HK-2 (cell line): ENCODE data around the gene ASTN1.

Experiments used
- DNase-seq: peaks from one replicate; pipeline ENCODE4 v3.0.0-alpha.2; 2018; ENCODE audit not compliant: unreplicated experiment

ASTN1 gene

DNA sequence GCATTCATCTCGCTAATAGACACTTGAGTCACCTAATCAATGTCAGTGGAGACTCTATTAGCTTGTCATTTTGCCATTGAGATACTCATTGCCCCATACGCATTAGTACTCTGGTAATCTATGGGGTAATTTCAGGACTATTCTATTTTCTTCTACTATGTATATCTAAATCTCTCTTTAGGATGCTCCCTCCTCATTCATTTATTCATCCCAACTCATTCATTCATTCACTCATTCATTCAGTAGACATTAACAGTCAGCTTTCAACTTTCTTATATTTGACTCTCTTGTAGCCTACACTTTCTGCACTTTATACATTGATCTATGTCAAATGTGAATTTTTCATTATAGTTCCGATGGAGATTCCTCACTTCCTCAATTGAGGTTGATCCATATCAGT lies 170.9 kb downstream of the ASTN1 start:
- DNase-seq: no peak

DNA sequence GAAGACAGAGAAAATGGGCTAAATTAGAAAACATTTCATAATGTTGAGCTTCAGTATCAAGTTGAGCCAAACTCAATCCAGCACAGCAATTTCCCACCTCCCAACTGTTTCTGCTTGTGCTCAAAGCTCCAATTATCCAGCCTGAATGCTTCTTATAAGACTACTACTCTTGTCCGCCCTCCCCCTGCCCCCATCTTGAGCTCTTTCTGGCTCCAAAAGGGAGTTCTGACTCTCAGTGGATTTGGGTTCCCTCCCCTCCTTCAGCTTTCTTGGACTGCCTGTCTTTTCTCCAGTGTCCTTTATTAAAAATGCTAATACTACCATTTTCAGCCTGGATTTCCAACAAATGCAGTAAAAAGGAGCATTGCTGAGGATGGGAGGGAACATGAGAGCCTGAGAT lies 174.8 kb downstream of the ASTN1 start:
- no peak for DNase-seq

DNA sequence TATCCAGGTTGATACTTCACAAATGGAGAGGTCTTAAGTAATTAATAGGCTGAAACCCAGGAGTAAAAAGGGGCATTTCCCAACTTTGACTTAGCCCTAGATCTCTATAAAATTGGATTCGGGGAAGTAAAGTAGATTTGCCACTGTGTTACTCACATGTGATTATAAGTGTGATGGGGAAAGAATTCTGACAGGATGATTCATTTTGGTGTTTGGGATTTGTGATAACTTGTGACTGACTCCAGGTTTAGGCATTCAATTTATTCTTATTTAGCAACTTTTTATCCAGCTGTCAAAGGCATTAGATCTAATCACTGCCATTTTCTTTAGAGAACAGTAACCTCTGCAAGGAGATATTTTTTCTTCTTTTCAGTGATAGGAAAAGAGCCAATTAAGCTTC lies 175.5 kb downstream of the ASTN1 start:
- no peak for DNase-seq

DNA sequence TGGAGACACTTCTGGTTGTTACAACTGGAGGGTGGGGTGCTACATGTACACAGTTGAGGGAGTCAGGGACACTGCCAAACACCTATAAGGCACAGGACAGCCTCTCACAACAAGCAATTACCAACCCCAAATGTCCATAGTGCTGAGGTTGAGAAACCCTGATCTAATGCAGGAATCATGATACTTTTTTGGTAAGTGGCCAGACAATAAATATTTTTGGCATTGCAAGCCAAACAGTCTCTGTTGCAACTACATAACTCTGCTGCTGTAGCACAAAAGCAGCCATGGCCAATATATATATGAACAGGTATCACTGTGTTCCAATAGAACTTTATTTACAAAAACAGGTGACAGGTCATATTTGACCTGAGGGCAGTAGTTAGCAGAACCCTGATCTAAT lies 177.5 kb downstream of the ASTN1 start:
- DNase-seq: no peak

DNA sequence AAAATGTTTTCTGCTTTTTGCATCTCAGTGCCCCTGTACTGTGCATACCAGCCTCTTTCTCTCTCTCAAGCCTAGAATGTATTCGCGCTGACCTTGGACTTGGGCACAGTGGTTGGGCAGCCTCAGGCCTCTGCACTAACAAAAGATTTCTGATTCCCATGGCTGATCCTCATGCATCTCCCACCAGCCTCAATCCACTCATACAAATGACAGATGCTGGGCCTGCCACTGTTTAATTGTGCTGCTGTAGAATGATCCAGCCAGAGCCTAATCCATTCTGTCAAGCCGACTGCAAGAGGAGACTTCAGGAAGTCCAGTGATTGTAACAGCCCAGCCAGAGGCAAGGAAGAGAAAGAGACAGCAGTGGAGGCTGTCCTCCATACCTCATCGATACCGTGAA lies 180.8 kb downstream of the ASTN1 start:
- DNase-seq: no peak

DNA sequence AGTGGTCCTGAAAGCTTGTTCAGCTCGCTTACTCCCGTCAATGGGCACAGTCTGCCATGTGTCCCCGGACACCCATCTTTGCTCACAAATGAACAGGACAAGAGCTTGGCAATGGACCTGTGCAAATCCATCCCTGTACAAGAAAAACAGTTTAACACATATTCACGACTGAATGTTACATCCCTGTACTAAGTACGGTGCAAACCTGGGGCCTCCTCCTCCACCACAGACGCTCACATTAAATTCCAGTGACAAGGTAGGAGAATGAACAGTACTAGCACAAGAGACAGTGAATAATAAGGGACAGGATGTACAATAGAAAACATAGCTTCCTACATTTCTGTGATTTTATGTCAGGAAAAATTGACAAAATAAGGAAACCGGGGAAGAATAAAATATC lies 187.7 kb downstream of the ASTN1 start:
- no peak for DNase-seq

DNA sequence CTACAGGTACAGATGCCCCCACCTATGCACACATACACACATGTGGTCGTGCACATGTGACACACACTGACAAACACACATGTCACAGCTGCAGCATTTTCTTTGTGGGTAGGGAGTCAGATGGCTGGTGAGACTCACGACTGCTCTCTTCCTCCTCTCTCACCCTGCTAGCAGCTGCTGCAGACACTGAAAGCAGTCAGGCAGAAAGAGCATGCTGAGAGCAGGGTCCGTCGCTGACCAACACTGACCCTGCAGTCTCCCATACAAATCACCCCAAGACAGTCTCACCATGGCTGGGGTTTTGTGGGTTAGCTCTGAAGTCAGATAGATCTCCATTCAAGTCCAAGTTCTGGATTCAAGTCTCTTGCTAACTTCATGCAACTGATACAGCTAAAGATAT lies 188.3 kb downstream of the ASTN1 start:
- no peak for DNase-seq

DNA sequence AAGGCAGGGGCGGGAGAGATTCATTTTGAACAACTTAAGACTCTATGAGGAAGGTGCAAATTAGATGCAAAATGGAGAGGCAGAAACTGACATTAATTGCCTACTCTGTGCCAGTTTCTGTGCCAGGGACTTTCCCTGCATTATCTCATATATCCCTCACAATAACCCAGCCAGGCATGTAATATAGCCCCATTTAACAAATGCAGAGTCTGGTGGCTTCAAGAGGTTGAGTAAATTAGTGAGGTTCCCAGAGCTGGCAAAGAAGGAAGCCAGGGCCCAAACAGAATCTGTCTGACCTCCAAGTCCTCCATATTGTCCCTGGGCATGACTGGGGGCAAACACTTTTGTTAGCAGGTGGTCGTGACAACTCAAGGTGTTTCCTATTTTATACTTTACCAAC lies 199.8 kb downstream of the ASTN1 start:
- no peak for DNase-seq

DNA sequence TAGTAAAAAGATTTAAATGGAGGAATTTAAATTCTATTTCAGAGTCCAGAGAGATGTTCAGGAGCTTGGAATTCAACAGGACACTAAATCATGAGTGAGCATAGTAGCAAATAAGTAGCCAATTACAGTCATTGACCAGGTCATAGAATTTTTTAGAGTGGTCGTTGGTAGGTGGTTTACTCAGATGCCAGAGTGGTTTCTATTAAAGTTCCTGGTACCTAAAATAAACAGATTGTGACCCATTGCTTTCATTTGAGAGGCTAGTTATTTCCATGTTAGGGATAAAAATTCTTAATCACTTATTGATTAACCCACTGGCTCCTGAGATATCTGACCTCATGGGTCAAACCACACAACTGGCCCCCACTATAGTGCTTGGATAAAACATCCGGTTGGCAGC lies 201.3 kb downstream of the ASTN1 start:
- DNase-seq: no peak

DNA sequence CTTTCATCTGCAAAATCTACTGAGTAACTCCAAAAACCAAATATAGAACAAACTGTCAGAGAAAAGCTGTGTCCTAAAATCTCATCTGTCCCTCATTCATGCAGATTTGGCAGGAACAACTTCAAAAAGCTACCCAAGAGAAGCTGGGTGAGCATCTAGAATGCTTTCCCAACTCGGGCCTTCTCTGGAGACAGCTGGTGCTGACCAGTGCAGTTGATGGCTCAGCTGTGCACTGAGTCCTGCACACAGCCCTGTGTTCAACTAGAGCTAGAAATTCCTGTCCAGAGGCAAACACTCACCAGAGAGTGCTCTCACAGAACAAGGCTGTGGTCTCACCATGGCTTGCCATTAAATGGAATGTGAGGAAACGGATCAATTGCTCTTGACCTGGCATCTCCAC lies 202.8 kb downstream of the ASTN1 start:
- no peak for DNase-seq

DNA sequence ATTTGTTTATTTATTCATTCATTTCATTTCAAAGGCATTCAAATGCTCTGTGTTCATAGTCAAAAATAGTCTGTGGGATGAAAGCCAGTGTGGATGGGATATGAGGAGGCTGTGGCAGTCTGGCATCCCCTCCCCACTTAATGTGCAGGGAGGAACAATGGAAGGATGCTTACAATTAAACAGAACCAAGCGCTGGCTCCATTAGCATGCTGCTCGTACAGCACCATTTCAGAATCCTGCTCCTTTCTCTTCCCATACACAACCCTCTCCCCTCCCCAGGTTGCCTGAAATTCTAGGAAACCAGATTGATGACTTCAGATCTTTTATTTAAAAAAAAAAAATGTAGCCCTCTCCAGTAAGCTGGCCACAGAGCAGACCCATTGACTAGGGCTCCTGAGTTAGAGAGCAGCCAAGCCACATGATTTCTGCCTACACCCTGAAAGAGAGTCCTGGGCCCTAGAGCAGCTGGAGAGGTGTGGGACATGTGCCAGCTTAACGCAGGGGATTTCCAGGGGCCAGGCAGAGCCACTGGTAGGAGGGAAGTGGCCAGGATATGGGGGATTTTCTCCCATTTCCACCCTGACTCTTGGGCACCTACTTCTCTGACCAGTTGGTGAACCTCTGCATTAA lies 205.2 kb downstream of the ASTN1 start:
- DNase-seq: no peak

DNA sequence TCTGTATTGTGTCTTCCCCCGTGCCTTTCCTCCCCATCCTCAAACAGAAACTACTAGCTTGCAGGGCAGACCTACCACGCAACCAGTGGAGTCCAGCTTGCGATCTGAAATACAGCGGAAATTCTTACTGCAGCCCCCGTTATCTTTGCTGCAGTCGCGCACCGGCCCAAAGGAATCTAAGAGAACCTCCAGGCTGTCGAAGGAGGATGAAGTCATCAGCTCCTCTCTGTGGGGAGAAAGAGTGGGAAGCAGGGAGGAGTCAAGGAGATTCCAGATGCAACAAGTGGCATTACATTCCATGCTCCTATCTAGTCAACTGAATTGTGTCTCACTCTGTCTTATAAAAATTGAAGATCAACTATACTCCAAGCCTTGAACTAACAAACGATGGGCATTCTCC lies 206.9 kb downstream of the ASTN1 start:
- DNase-seq: no peak

DNA sequence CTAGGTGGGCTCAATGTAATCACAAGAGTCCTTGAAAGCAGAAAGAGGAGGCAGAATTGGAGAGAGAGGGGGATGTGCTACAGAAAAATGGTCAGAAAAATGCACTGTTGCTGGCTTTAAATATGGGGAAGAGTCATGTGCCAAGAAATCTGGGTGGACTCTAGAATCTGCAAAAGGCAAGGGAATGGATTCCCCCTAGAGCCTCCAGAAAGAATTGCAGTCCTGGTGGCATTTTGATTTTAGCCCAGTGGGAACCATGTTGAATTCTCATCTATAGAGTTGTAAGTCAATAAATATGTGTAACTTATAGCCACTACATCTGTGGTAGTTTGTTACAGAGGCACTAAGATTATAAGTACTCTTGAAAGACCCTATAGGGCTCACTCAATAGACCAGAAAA lies 210.3 kb downstream of the ASTN1 start:
- no peak for DNase-seq

DNA sequence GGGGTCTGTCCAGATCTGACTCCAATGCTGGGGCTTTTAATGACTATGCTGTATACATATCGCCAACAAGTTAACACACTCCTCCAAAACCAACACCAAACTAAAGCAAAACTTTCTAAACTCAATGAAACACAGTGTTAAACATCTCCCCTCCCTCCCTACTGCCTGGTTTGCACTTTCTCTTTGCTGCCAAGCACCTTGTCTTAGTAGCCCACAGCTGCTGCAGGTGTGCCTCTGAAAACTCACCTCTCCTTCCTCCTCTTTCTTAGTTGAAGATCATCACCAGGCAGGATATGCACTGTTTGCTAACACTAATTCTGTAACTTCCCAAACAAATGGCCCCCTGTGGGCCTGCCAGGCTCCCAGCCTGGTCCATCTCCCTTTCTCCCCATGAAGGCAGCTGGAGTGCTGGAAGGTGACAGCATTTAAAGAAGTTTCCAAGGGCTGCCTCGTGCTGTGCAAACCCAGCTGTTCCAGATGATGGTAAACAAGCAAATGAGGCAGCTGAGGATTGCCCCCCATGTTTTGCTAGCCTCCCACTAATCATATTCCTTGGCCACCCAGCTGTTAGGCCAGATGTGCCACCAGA lies 213.7 kb downstream of the ASTN1 start:
- DNase-seq: no peak

DNA sequence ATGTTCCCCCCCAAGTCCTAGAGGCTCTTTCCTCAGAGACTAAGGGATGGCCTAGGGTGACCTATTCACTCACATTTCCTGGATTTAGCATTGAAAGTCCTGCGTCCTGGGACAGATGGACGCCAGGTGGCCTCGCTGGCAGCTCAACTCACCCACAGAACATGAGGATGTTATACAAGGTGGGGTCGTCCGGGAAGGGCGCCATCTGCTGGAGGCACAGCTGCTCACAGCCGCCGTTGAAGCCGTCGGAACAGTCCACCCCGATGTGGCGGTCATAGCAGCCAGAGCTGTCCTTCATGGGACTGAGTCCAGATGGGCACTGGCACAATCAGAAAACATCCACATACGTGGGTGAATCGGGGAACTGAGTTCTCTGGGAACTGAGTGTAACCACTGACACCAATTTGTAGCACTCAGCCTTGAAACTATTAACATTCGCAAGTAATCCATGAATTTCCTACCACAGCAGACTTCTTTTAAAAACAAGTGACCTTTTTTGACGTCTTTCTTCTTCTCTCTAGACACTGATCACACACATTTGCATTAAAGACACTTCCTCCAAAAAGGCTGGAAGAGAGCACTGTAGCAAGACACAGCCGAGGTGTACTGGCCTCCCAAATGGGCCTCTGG lies 215.4 kb downstream of the ASTN1 start:
- peak; percentile 72 for DNase-seq

DNA sequence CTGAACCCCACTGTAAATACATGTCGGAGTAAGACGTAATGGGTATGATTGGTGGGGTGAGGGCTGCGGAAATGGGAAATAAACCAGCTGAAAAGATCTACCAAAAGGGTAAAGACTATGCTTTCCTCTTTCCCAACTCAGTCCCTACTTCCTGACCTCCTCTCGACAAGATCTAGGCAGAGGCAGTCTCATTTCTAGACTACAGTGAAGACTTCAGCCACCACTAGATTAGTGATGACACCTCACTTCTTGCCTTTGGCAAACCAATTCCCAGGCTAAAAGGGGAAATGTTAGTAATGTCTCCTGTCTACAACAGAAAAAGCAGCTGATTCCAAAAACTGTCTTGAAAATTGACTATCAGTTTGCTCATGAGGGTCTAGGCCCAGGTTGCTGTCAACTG lies 219.9 kb downstream of the ASTN1 start:
- DNase-seq: no peak

DNA sequence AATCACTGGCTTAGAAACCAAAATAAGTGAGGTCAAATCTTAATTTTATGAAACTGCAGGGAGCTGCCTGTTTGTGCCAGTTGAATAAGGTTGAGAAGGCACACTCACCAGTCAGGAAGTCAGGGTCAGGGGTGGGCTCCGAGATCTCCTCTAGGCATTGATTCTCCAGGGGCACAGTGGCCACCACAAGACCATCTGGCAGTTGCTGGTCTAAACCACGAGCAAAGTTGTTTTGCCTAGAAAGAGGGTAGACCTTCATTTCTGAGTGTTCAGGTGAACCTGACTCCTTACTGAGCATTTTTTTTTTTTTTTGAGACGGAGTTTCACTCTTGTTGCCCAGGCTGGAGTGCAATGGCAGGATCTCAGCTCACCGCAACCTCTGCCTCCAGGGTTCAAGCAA lies 220.7 kb downstream of the ASTN1 start:
- DNase-seq: no peak

DNA sequence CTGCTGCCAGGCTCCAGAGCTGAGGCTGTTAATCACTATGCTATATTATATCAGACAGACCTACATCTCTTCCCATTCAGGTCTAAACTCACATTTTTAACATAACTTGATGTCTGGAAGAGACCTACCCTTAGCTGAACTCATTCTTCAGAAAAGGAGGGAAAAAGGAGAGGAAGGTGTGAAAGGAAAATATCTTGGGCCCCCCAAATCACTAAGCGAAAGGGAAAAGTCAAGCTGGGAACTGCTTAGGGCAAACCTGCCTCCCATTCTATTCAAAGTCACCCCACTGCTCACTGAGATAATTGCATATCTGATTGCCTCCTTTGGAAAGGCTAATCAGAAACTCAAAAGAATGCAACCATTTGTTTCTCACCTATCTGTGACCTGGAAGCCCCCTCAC lies 222.2 kb downstream of the ASTN1 start:
- DNase-seq: no peak

DNA sequence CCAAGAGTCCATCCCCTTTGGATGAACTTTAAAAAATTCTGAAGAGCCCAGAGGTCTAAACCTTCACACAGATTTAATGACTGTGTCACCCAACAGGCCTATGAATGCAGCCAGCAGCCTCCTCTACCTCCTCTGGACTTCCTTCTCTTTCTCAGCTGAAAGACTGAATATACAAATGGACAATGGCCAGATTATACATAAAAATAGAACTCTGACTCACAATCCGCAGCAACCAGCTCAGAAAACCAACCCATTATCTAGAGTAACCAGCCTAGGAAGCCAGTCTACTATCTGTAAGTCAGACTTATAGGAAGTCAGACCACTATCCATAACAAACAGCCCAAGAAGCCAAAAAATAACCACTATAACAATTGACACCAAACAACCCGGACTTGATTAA lies 224.5 kb downstream of the ASTN1 start:
- no peak for DNase-seq

DNA sequence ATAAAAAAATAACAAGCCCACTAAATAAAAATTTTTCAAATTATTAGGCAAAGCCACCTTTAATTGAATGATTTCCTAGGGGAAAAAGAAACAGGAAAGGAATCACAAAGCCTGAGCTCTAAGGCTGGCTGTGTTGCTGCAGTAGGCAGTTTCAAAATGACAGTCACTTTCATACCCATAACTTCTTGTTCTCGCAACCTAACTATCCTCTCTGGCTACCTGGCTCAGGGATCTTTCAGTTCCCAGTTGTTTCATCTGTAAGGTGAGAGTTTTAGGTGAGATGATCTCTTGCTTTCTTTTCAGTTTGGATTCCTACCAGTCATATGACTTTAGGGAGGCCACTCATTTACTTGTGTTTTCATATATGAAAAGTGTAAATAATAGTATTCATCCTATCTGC lies 226.1 kb downstream of the ASTN1 start:
- no peak for DNase-seq

DNA sequence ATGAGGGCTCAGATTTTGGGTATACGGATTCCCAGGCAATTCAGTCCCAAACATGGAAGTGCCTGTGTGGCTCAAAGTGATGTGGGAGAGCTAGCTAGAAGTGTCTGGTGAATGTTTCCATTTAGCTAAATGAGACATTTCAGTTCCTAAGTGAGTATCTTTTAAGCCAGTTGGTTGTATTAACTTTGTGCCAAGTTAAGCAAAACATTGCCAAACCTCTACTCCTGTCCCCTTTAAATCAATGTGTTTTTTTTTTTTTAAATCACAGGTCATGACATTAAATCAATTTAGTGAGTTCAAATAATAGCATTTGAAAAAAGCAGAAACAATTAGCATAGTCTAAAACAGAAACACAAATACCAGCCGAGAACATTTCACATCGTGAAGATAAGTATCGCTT lies 230.1 kb downstream of the ASTN1 start:
- DNase-seq: no peak

DNA sequence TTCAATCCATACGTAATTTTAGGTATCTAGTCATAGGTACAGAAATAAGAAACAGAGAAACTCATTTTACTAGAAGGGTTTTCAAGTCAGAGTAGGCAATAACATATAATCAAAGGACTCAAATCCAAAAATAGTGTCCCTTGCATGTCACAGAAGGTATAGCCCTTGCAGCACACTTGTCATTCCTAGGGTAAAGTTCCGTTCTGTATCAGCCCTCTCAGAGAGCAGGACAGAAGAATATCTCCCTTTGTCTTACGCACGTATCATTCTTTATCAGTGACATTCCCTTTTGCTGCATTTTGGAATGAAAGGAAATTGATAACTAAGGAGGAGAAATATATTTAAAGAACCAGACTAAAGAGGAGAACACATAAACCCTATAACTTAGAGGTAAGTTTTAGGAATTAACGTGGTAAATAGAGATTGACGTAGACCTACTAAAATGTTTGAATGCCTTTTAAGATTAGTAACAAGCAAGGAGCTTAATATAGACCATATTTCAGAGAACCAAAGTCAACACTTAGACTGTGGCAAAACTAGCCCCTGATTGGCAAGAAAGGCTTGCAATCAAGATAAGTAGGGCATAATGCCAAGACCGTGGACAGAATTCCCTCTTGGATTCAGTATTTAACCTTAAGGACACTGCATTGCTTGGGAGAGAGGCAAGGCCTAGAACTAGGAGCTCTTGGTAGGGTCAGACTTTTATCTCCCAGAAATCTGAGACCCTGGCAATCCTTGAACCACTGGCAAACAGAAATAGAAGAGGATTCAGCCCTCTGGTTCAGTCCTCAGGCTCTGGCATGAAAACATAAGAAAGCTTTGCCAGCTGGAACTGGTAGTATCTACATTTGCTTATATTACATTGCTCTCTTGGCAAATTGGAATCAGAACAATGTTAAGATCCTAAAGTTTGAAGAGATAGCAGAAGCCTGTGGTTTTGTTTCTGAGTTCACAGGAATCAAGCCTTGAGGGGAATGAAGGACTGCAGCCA lies 232.1 kb downstream of the ASTN1 start:
- no peak for DNase-seq

DNA sequence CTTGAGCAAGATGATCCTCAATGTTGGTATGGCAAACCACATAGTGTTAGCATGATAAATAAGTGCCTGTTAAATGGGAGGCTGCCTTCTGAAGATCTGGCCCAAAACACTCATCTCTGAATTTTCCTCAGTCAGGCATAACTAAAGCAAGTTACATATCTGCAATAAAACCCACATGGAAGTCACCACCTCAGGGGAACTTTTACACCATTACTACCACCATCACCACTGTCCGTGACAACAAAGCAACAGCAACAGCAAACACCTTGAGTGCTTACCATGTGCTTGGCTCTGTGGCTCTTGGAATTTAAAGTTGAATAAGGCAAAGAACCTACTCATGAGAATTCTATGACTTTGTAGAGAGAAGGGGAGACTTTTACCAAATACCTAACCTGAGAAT lies 233.0 kb downstream of the ASTN1 start:
- no peak for DNase-seq
